Neural progenitor cell (in vitro differentiated cells): Measurements from ENCODE around the gene MARCHF2.

Experiments used
- EZH2 ChIP-seq: fragments of 200-600 bp; sonication (generic); IDR thresholded peaks from 2 replicates; pipeline ENCODE4 v1.6.1; 2017; ENCODE audit warnings: antibody characterized with exemption, mild to moderate bottlenecking, moderate library complexity
- EZH2phosphoT487 ChIP-seq: fragments of 200-600 bp; sonication (generic); IDR thresholded peaks from 2 replicates; pipeline ENCODE4 v1.6.1; 2017; ENCODE audit warnings: antibody characterized with exemption
- TF ChIP-seq, protein P1 (sequence below): fragments of 200-600 bp; sonication (generic); IDR thresholded peaks from 2 replicates; pipeline ENCODE4 v1.5.1; 2017; ENCODE audit warnings: antibody characterized with exemption, mild to moderate bottlenecking

DNA sequence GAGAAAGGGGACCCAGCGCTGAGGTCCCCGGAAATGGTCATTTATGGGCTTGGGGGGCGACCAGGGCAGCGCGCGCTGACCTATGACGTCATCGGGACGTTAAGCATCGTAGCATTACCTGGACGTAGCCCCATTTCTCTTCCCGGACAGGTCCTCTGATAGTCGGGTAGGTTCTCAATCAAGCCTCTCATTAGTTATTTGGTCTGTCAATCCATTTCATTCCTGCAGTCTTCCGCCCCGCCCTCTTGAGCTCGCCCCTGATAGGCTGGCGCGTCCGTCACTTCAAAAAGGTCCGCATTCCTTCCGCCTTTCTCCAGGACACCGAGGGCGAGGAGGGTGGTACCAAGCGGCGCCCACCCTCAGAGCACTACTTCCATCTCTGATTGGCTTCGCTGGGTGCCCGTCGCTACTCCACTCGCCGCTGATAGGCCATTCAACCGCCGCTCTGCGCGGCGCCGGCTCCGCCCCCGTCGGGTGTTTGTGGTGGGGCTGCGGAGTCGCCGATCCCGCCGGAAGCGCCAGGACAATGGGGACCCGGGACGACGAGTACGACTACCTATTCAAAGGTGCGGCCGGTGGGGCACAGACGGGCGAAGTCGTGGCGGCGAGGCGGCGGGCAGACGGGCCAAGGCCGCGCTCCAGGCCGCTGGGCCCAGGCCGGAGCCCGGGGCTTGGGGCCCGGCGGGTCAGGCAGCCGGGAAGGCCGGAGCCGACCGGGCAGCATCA, 23.1 kb upstream of the MARCHF2 start, which contains the start of gene RAB11B:
- TF ChIP-seq, protein P1, sequence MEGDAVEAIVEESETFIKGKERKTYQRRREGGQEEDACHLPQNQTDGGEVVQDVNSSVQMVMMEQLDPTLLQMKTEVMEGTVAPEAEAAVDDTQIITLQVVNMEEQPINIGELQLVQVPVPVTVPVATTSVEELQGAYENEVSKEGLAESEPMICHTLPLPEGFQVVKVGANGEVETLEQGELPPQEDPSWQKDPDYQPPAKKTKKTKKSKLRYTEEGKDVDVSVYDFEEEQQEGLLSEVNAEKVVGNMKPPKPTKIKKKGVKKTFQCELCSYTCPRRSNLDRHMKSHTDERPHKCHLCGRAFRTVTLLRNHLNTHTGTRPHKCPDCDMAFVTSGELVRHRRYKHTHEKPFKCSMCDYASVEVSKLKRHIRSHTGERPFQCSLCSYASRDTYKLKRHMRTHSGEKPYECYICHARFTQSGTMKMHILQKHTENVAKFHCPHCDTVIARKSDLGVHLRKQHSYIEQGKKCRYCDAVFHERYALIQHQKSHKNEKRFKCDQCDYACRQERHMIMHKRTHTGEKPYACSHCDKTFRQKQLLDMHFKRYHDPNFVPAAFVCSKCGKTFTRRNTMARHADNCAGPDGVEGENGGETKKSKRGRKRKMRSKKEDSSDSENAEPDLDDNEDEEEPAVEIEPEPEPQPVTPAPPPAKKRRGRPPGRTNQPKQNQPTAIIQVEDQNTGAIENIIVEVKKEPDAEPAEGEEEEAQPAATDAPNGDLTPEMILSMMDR = no peak
- TF ChIP-seq EZH2 (no peak), EZH2phosphoT487 (no peak)
